ENCODE measurements around the gene ARID5B.

DNA sequence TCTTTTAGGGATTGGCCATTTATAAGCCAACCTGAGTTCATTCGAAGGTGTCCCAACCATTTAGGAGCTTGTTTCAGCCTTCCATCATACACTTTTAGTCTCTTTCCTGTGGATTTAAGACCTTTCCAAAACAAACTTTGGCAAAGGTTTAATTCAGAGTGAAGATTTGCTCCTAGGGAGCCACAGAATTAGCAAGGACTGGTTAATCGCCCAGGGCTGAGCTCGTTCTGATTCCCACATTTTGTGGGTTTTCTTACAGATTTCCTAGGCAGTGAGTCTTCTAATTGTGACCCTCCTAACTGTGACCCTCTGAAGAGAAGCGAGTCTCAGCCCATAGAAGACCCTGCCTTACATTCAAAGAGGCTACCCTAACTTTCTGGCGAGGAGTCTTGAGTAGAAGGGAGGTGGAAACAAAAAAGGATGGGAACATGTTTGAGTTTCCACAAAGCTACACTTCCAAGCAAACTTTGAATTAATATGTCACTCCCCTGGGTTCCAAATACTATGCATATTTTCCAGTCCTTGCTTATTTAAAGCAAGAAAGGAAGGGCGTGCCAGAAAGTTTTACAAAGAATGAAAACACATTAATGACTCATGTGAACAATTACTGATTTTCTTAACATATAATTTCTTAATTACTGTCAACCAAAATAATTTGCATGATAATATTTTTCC is 118.3 kb downstream of the ARID5B start:
- TF ChIP-seq EZH2 (IDR thresholded peaks at IDR 0.05; ENCODE audit: low read depth, unreplicated experiment) (no peak), POLR2AphosphoS5 (IDR thresholded peaks at IDR 0.05; ENCODE audit: low read depth) (no peak), JUNB (IDR thresholded peaks at IDR 0.05; ENCODE audit: unreplicated experiment) (no peak), EZH2phosphoT487 (IDR thresholded peaks at IDR 0.05; ENCODE audit: unreplicated experiment) (no peak), NANOG (IDR thresholded peaks at IDR 0.05; ENCODE audit: borderline replicate concordance) (no peak), CREB1 (CRISPR knock-in tag; IDR thresholded peaks at IDR 0.05; ENCODE audit: low read depth) (no peak), ZNF331 (CRISPR knock-in tag; IDR thresholded peaks at IDR 0.05; ENCODE audit: low read depth) (no peak), STAT1 (IDR thresholded peaks at IDR 0.05; ENCODE audit: unreplicated experiment) (no peak)
- TF ChIP-seq, protein P1, sequence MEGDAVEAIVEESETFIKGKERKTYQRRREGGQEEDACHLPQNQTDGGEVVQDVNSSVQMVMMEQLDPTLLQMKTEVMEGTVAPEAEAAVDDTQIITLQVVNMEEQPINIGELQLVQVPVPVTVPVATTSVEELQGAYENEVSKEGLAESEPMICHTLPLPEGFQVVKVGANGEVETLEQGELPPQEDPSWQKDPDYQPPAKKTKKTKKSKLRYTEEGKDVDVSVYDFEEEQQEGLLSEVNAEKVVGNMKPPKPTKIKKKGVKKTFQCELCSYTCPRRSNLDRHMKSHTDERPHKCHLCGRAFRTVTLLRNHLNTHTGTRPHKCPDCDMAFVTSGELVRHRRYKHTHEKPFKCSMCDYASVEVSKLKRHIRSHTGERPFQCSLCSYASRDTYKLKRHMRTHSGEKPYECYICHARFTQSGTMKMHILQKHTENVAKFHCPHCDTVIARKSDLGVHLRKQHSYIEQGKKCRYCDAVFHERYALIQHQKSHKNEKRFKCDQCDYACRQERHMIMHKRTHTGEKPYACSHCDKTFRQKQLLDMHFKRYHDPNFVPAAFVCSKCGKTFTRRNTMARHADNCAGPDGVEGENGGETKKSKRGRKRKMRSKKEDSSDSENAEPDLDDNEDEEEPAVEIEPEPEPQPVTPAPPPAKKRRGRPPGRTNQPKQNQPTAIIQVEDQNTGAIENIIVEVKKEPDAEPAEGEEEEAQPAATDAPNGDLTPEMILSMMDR (conservative IDR thresholded peaks at IDR 0.05; ENCODE audit: low read depth in 2 of 2) = no peak
- TF ChIP-seq, protein P2, sequence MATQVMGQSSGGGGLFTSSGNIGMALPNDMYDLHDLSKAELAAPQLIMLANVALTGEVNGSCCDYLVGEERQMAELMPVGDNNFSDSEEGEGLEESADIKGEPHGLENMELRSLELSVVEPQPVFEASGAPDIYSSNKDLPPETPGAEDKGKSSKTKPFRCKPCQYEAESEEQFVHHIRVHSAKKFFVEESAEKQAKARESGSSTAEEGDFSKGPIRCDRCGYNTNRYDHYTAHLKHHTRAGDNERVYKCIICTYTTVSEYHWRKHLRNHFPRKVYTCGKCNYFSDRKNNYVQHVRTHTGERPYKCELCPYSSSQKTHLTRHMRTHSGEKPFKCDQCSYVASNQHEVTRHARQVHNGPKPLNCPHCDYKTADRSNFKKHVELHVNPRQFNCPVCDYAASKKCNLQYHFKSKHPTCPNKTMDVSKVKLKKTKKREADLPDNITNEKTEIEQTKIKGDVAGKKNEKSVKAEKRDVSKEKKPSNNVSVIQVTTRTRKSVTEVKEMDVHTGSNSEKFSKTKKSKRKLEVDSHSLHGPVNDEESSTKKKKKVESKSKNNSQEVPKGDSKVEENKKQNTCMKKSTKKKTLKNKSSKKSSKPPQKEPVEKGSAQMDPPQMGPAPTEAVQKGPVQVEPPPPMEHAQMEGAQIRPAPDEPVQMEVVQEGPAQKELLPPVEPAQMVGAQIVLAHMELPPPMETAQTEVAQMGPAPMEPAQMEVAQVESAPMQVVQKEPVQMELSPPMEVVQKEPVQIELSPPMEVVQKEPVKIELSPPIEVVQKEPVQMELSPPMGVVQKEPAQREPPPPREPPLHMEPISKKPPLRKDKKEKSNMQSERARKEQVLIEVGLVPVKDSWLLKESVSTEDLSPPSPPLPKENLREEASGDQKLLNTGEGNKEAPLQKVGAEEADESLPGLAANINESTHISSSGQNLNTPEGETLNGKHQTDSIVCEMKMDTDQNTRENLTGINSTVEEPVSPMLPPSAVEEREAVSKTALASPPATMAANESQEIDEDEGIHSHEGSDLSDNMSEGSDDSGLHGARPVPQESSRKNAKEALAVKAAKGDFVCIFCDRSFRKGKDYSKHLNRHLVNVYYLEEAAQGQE (IDR thresholded peaks at IDR 0.05; ENCODE audit: unreplicated experiment) = no peak
- TF ChIP-seq, protein P3, sequence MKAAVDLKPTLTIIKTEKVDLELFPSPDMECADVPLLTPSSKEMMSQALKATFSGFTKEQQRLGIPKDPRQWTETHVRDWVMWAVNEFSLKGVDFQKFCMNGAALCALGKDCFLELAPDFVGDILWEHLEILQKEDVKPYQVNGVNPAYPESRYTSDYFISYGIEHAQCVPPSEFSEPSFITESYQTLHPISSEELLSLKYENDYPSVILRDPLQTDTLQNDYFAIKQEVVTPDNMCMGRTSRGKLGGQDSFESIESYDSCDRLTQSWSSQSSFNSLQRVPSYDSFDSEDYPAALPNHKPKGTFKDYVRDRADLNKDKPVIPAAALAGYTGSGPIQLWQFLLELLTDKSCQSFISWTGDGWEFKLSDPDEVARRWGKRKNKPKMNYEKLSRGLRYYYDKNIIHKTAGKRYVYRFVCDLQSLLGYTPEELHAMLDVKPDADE (IDR thresholded peaks at IDR 0.05) = no peak

Data from GM23338 (cell line).